NCI-H510A treated with DMSO at 0.1 percent for 48 hours (cell line): ENCODE data around the gene RAB3GAP1.
"Not testable (repeated sequence)": the region's sequence is repeated elsewhere in the genome, so short reads cannot be mapped to it uniquely, and the experiment has no call there.

Source experiments
- DNase-seq: peaks from one replicate; lab custom pipeline; 2025; lab: John Stamatoyannopoulos, UW

The RAB3GAP1 gene

DNA sequence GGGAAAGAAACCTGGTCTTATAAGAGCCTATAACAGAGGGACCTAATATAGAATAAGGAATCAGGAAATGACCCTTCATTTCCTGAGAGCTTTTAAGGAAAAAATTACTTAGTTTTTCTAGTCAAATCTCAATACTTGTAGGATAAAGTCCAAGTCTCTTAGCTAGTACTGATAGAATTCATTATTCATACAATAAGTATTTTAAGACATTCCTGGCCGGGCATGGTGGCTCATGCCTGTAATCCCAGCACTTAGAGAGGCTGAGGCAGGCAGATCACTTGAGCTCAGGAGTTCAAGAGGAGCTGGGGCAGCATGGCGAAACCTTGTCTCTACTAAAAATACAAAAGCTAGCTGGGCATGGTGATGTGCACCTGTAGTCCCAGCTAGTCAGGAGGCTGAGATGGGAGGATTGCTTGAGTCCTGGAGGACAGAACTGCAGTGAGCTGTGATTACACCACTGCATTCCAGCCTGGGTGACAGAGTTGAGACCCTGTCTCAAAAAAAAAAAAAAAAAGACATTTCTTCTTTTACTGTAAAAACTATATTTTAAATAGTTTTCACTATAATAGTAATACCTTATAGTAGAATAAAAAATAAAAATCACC lies 3.2 kb downstream of the RAB3GAP1 start:
- DNase-seq = no peak

GRCh38 chr2:135056790-135057189 lies 4.7 kb downstream of the RAB3GAP1 start:
- no peak for DNase-seq

DNA sequence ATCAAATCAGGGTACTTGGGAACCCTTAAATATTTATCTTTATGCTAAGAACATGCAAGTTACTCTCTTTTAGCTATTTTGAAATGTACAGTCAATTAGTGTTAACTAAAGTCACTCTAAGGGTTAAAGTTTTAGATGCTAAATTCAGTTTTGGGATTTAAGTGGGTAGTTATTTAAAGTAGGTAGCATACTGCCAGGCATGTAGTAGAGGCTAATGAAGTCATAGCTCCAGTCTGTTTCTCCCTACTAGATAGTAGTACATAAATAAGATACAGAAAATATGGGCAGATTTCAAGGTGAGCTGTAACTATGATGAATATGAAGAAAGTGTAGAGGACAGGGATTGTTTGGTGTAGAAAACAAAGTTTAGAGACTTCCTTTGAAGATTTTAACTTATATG lies 7.5 kb downstream of the RAB3GAP1 start:
- no peak for DNase-seq

- no peak for DNase-seq
These were observed 11.1 kb downstream of the RAB3GAP1 start for GRCh38 chr2:135063210-135063609.

- no peak for DNase-seq
These were observed 12.1 kb downstream of the RAB3GAP1 start for GRCh38 chr2:135064149-135064548.

GRCh38 chr2:135066710-135067109 lies 14.6 kb downstream of the RAB3GAP1 start:
- no peak for DNase-seq

DNA sequence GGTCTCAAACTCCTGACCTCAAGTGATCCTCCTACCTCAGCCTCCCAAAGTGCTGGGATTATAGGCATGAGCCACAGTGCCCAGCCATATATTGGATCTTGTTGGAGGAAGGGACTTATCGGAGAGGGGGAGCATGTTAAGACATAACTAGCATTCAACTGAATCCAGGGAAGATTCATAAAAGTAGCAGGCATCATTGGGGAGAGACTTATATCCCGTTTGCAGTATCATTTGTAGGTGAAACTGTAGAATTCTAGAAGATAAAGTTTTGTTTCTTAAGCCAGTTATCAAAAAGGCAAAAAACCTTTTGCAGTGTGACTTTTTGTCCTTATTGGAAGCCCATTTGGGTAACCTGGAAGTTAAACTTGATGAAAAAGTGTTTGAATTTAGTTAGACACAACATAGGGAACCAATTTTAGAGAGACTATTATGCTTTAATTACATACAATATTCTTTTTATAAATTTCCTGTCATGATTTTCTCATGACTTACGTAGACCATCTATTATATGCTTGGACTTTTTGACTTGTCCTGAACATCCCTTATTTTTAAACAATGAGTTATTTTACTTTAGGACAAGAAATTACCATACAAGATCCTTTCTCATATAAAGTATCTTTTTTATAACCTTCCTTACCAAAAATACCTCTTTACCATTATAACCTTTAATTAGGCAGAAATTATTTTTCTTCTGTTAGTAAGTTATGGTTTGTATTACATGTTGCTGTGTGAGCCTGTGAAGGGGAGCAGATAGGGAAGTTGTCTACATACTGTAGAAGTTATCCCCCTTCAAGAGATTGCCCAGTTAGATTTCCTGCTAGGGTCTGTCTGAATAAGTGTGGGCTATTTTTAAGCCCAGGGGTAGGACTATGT lies 20.3 kb downstream of the RAB3GAP1 start:
- DNase-seq = peak; percentile 10

DNA sequence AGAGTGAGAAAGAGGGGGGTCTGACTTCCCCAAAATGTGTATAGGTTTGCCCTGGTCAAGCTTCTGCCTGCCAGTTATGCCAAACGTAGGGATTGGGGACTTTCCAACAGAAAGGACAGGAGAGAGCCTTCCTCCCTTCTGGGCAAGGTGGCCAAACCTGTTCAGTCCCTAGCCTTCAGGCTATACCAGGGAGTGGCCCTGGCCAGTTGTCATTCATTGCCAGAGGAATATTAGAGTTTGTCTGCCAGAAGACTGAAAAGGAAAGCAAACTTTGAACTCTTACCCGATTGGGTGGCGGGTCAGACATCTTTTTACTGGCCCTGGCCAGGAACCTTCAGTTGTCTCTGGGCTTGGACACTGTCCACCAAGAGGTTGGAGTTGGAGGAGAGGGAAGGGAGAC lies 22.1 kb downstream of the RAB3GAP1 start:
- no peak for DNase-seq

GRCh38 chr2:135076556-135076955 lies 24.5 kb downstream of the RAB3GAP1 start:
- no peak for DNase-seq

GRCh38 chr2:135078417-135078816 lies 26.3 kb downstream of the RAB3GAP1 start:
- DNase-seq = no peak

DNA sequence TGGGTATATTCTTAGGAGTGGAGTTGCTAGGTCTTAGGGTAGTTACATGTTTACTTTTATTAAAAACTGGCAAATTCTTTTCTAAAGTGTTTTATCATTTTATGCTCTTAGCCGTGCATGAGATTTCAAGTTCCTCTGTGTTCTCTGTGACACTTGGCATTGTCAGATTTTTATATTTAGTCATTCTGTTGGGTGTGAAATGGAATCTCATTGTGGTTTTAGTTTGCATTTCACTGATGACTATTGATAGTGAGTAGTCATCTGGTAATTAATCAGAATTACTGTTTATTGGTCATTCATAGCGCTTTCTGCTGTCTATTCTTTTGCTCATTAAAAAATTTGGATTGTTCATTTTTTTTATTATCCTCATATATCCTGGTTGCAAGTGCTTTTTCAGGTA lies 34.1 kb downstream of the RAB3GAP1 start:
- DNase-seq = no peak

GRCh38 chr2:135089597-135089996 lies 37.5 kb downstream of the RAB3GAP1 start:
- DNase-seq = not testable (repeated sequence)

- no peak for DNase-seq
These were observed 39.6 kb downstream of the RAB3GAP1 start for GRCh38 chr2:135091681-135092080.

- no peak for DNase-seq
These were observed 41.1 kb downstream of the RAB3GAP1 start for GRCh38 chr2:135093193-135093592.

DNA sequence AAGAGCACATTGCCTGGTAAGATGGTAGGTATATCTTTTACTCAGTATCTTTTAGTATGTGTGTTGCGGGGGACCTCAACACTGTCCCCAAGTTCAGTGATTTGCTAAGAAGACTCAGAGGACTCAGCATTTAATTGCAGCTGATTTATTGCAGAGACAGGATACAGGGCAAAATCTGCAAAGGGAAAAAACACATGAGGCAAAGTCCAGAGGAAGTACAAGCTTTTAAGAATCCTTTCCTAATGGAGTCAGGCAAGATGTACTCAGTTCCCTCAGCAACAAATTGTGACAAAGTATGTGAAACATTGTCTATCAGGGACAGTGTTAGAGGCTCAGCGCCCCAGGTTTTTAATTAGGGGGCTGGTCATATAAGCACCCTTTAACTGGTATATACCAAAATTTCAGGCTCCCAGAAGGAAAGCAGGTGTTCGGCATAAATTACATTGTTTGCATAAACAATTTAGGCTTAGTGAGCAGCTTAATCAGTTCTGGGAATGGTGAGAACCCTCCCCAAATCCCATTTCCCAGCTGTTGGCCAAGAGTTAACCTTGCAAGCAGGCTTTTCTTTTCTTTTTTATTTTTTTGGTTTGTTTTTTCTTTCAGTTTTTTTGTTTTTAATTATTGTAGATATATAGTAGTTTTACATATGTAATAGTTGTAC lies 41.7 kb downstream of the RAB3GAP1 start:
- DNase-seq = no peak

DNA sequence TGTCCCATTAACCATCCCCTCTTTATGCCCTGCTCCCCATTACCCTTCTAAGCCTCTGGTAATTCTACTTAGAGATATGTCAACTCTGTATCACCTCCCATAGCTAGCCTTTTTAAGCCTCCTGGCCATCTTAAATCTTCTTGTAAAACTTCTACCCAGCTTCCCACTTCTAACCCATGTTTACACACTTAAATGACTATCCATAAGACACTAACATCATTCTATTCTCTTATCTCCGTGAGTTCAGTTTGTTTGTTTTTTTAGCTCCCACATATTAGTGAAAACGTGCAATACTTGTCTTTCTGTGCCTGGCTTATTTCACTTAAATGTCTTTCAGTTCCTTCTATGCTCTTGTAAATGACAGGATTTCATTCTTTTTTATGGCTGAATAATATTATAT lies 42.4 kb downstream of the RAB3GAP1 start:
- DNase-seq = no peak

DNA sequence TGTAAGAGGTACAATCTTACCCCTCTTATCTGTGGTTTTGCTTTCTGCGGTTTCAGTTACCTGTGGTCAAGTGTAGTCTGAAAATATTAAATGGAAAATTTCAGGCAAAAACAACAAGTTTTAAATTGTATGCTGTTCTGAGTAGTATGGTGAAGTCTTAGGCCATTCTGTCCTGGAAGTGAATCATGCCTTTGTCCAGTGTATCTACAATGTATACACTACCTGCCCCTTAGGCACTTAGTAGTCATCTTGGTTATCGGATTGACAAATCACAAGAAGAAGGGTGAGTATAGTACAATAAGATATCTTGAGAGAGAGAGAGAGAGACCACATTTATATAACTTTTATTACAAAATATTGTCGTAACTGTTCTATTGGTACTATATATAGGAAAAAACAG lies 43.5 kb downstream of the RAB3GAP1 start:
- no peak for DNase-seq

GRCh38 chr2:135096665-135097446 lies 44.8 kb downstream of the RAB3GAP1 start:
- no peak for DNase-seq

GRCh38 chr2:135097532-135098231 lies 45.6 kb downstream of the RAB3GAP1 start:
- DNase-seq = no peak

GRCh38 chr2:135099802-135100483 lies 47.9 kb downstream of the RAB3GAP1 start:
- DNase-seq = no peak

- DNase-seq = no peak
These were observed 51.8 kb downstream of the RAB3GAP1 start for GRCh38 chr2:135103843-135104242.
